ENCODE results near the gene TAS2R4.
A peak's percentile ranks its signal among the peaks of the same experiment; 100 is the strongest.
"Not testable (repeated sequence)": the region's sequence is repeated elsewhere in the genome, so short reads cannot be mapped to it uniquely, and the experiment has no call there.

TAS2R4 gene

GRCh38 chr7:141776374-141776773 lies at the start of gene TAS2R4:
TAS2R4 (plus strand) TSS chr7:141776674; CDS start chr7:141778489, 1,815 bp downstream.
- DNase-seq: no peak

GRCh38 chr7:141729020-141729419 lies 47.5 kb upstream of the TAS2R4 start:
- no peak for DNase-seq

- no peak for DNase-seq
Measured at GRCh38 chr7:141731476-141732149, 44.9 kb upstream of the TAS2R4 start.

- no peak for DNase-seq
Measured at GRCh38 chr7:141737118-141737835, 39.2 kb upstream of the TAS2R4 start.

GRCh38 chr7:141737836-141738591 lies 38.5 kb upstream of the TAS2R4 start, which contains the start of gene SSBP1:
SSBP1 (plus strand) TSS chr7:141738358; CDS start chr7:141739167, 809 bp downstream.
- DNase-seq: peak; percentile 86

GRCh38 chr7:141738592-141739013 lies 37.9 kb upstream of the TAS2R4 start:
- DNase-seq: no peak

GRCh38 chr7:141739250-141739649 lies 37.2 kb upstream of the TAS2R4 start:
- DNase-seq: no peak

GRCh38 chr7:141742229-141742628 lies 34.2 kb upstream of the TAS2R4 start:
- no peak for DNase-seq

- DNase-seq: no peak
Measured at GRCh38 chr7:141744131-141744530, 32.3 kb upstream of the TAS2R4 start.

- no peak for DNase-seq
Measured at GRCh38 chr7:141748396-141748795, 28.1 kb upstream of the TAS2R4 start.

GRCh38 chr7:141751904-141752303 lies 24.6 kb upstream of the TAS2R4 start:
- not testable (repeated sequence) for DNase-seq

GRCh38 chr7:141752634-141753033 lies 23.8 kb upstream of the TAS2R4 start:
- no peak for DNase-seq

- no peak for DNase-seq
Measured at GRCh38 chr7:141754939-141755338, 21.5 kb upstream of the TAS2R4 start.

- no peak for DNase-seq
Measured at GRCh38 chr7:141763797-141764196, 12.7 kb upstream of the TAS2R4 start, which contains the start of gene TAS2R3. TAS2R3 (plus strand) TSS chr7:141764097; CDS start chr7:141764159, 62 bp downstream.

- DNase-seq: not testable (repeated sequence)
Measured at GRCh38 chr7:141770083-141770583, 6.3 kb upstream of the TAS2R4 start.

- no peak for DNase-seq
Measured at GRCh38 chr7:141785706-141786552, 9.5 kb downstream of the TAS2R4 start.

GRCh38 chr7:141788296-141788695 lies 11.8 kb downstream of the TAS2R4 start:
- no peak for DNase-seq

- DNase-seq: no peak
Measured at GRCh38 chr7:141789917-141790316, 13.4 kb downstream of the TAS2R4 start, which contains the start of gene TAS2R5. TAS2R5 (plus strand) TSS chr7:141790217; CDS start chr7:141790362, 145 bp downstream.

GRCh38 chr7:141792526-141792925 lies 16.1 kb downstream of the TAS2R4 start:
- no peak for DNase-seq

- DNase-seq: no peak
Measured at GRCh38 chr7:141820067-141820466, 43.6 kb downstream of the TAS2R4 start.

- not testable (repeated sequence) for DNase-seq
Measured at GRCh38 chr7:141822432-141822831, 46.0 kb downstream of the TAS2R4 start.
